PC-9 (cell line): Measurements from ENCODE around the gene QPCTL. TPM values are rescaled to one million over a fixed set of nuclear protein-coding genes. Genes with fewer than 3 reads are reported as not detected.

ENCODE experiments used
- BruUV-seq: library from RNA; stranded (reverse); fragments of 400-500 nt; replicated peaks from 2 replicates; lab custom pipeline; 2021; lab: Mats Ljungman, UMichigan
- CTCF ChIA-PET: fragments of 300-600 bp; sonication (Branson Sonifier 250); formaldehyde crosslinking; loops from one replicate; lab custom pipeline; 2022; ENCODE audit warnings: antibody characterized with exemption; lab: Charles Lee
- POLR2A ChIA-PET: fragments of 300-600 bp; sonication (Branson Sonifier 250); formaldehyde crosslinking; loops from one replicate; lab custom pipeline; 2022; ENCODE audit warnings: antibody characterized with exemption; ENCODE audit not compliant: unreplicated experiment; lab: Charles Lee
- DNase-seq, 2 experiments: peaks; one replicate each; pipeline versions ENCODE4 v3.0.0 to v3.0.0-alpha.2; 2015 to 2022; ENCODE audit warnings: mixed read lengths in 1 of 2
- H2AFZ ChIP-seq: fragments of 200-600 bp; sonication (generic); 2 replicates; pipeline ENCODE4 v1.8.1; 2017; ENCODE audit warnings: antibody characterized with exemption
- H3F3A ChIP-seq: fragments of 200-600 bp; sonication (generic); 2 replicates; pipeline ENCODE4 v1.8.1; 2017; ENCODE audit warnings: antibody characterized with exemption, mild to moderate bottlenecking, low read depth; ENCODE audit not compliant: insufficient read depth
- H3K27ac ChIP-seq: fragments of 200-600 bp; sonication (generic); 2 replicates; pipeline ENCODE4 v1.6.1; 2016; ENCODE audit warnings: mixed run types
- H3K27me3 ChIP-seq: fragments of 200-600 bp; sonication (generic); 2 replicates; pipeline ENCODE4 v1.6.1; 2016; ENCODE audit warnings: low read depth, mixed run types; ENCODE audit not compliant: insufficient read depth
- H3K36me3 ChIP-seq: fragments of 200-600 bp; sonication (generic); 2 replicates; pipeline ENCODE4 v1.6.1; 2016; ENCODE audit warnings: low read depth, mixed run types
- H3K4me1 ChIP-seq: fragments of 200-600 bp; sonication (generic); replicated peaks from 2 replicates; pipeline ENCODE4 v1.6.1; 2016; ENCODE audit warnings: mixed run types; ENCODE audit not compliant: insufficient read depth
- H3K4me2 ChIP-seq: fragments of 200-600 bp; sonication (generic); 2 replicates; pipeline ENCODE4 v1.6.1; 2017; ENCODE audit warnings: mixed run types
- H3K4me3 ChIP-seq: fragments of 200-600 bp; sonication (generic); 2 replicates; pipeline ENCODE4 v1.6.1; 2016; ENCODE audit warnings: mixed run types
- H3K79me2 ChIP-seq: fragments of 200-600 bp; sonication (generic); 2 replicates; pipeline ENCODE4 v1.6.1; 2017; ENCODE audit warnings: low read depth, mixed run types
- H3K9me2 ChIP-seq: fragments of 200-600 bp; sonication (generic); 2 replicates; pipeline ENCODE4 v1.8.1; 2017; ENCODE audit warnings: mild to moderate bottlenecking; ENCODE audit not compliant: insufficient read depth
- H3K9me3 ChIP-seq: fragments of 200-600 bp; sonication (generic); 2 replicates; pipeline ENCODE4 v1.8.1; 2016; ENCODE audit warnings: low read depth; ENCODE audit not compliant: insufficient read depth
- H4K20me1 ChIP-seq: fragments of 200-600 bp; sonication (generic); 2 replicates; pipeline ENCODE4 v1.8.1; 2017; ENCODE audit not compliant: insufficient read depth
- CTCF ChIP-seq: fragments of 200-600 bp; sonication (generic); conservative IDR thresholded peaks from 2 replicates; pipeline ENCODE4 v1.6.1; 2017; ENCODE audit warnings: mixed run types, antibody characterized with exemption, mild to moderate bottlenecking, moderate library complexity
- EZH2 ChIP-seq: fragments of 200-600 bp; sonication (generic); IDR thresholded peaks from 2 replicates; pipeline ENCODE4 v1.8.0; 2017; ENCODE audit warnings: antibody characterized with exemption, low read depth
- intact Hi-C: fragments of 100-400 bp; cut with micrococcal nuclease; formaldehyde crosslinking; loops from one replicate; pipeline ENCODE4 v1.10.0; 2022; ENCODE audit not compliant: unreplicated experiment
- total RNA-seq: library from RNA; stranded (reverse); gene quantifications from 2 replicates; pipeline ENCODE4 v1.2.3, GENCODE V29; 2021

Gene QPCTL
- total RNA-seq, 1 experiment from 2014 or later = 27.6 TPM

GRCh38 chr19:45687599-45687998, 4.9 kb upstream of the QPCTL start:
- POLR2A ChIA-PET = no interaction called here
- H3K27me3 ChIP-seq = no peaks in the 10 kb centered on the region
- no peaks in the 10 kb centered on the region for H3K9me3 ChIP-seq

GRCh38 chr19:45691516-45692186, 815 bp upstream of the QPCTL start, which contains the start of gene SNRPD2:
SNRPD2 (minus strand) TSS chr19:45691953; CDS start chr19:45691888, 65 bp downstream.
- intact Hi-C loops = loop anchor here (1.0 to 5.0 kb wide), 4 partner anchors 15 to 164 kb away; partner anchors contain the start of genes OPA3 and SIX5

More at GRCh38 chr19:45687599-45687998, 4.9 kb upstream of the QPCTL start:
- peaks cover 30% of the 10 kb centered on the region; the same call in 1 of the 2 replicates for H3K36me3 ChIP-seq
- CTCF ChIA-PET = no interaction called here
- intact Hi-C loops = no loop called here
- peaks cover 7% of the 10 kb centered on the region for H3K4me1 ChIP-seq
- H3K4me3 ChIP-seq = no peak overlapping the region
- no peaks in the 10 kb centered on the region for H3K9me2 ChIP-seq
- peaks cover 25% of the 10 kb centered on the region for H4K20me1 ChIP-seq
- peaks cover 63% of the 10 kb centered on the region for H3F3A ChIP-seq
- no peak overlapping the region for H2AFZ ChIP-seq
- H3K27ac ChIP-seq = no peak overlapping the region
- peaks cover 33% of the 10 kb centered on the region for H3K79me2 ChIP-seq
- H3K4me2 ChIP-seq = no peak overlapping the region
- TF ChIP-seq CTCF = no peak
- TF ChIP-seq EZH2 = no peak
- no TSS peak for BruUV-seq
- DNase-seq = no peak

More at GRCh38 chr19:45691516-45692186, 815 bp upstream of the QPCTL start, which contains the start of gene SNRPD2:
- Histone ChIP-seq H3K27me3 (no peaks in the 10 kb centered on the region), H3K4me3 (peak within 1 kb of the TSS; percentile 80), H3K9me2 (no peaks in the 10 kb centered on the region), H3K79me2 (peaks cover 41% of the 10 kb centered on the region), H3K36me3 (peaks cover 32% of the 10 kb centered on the region; the same call in 1 of the 2 replicates), H2AFZ (peak within 1 kb of the TSS; percentile 87), H3K4me1 (peaks cover 11% of the 10 kb centered on the region), H3K27ac (peak within 1 kb of the TSS; percentile 72), H3K4me2 (peak within 1 kb of the TSS; percentile 87), H3F3A (peaks cover 33% of the 10 kb centered on the region), H4K20me1 (peaks cover 29% of the 10 kb centered on the region), H3K9me3 (no peaks in the 10 kb centered on the region)
- CTCF ChIA-PET = interaction anchor here (0.5 to 1.6 kb wide), 6 partner anchors 14 to 261 kb away, joined by 3 to 14 read pairs (median 9); partner anchors contain the start of genes DMPK and SIX5
- POLR2A ChIA-PET = interaction anchor here (0.5 to 1.8 kb wide), 10 partner anchors 13 to 381 kb away, joined by 3 to 13 read pairs (median 4); partner anchors contain the start of genes CCDC61, FOSB, RTN2 and SIX5
- BruUV-seq = no TSS peak
- peak; percentile 89 to 94 for DNase-seq
- no peak; the same call in 1 of the 2 replicates for TF ChIP-seq CTCF
- no peak for TF ChIP-seq EZH2
